Fibroblast of lung (primary cell): ENCODE results near the gene INPP4A.

ENCODE experiments used
- CTCF ChIP-seq, 2 donors: IDR thresholded peaks in 1 of 2; conservative IDR thresholded peaks in 1 of 2; 1 replicate in 1 of 2; 2 replicates in 1 of 2; pipeline ENCODE4 v1.5.1; 2011 to 2012; ENCODE audit warnings: low read length in 2 of 2, control low read depth in 1 of 2, inconsistent platforms in 1 of 2, low read depth in 1 of 2, mild to moderate bottlenecking in 1 of 2
- EZH2 ChIP-seq: IDR thresholded peaks from 2 replicates; pipeline ENCODE4 v1.5.1; 2012; ENCODE audit warnings: low read length, control low read depth, mild to moderate bottlenecking; ENCODE audit errors: missing control alignments

GRCh38 chr2:98445177-98445682 lies 572 bp downstream of the INPP4A start:
- no peak for TF ChIP-seq CTCF (conservative IDR thresholded peaks at IDR 0.05 in 1 of 2, IDR thresholded peaks at IDR 0.05 in 1 of 2; ENCODE audit: low read depth in 1 of 2, low read length in 2 of 2)
- no peak for TF ChIP-seq EZH2
